Aorta (tissue), 5 donors: ENCODE data around the gene SLC9C1. TPM values are rescaled to one million over a fixed set of nuclear protein-coding genes. Genes with fewer than 3 reads are reported as not detected.

ENCODE experiments used
- ATAC-seq: fragments of 200-7000 bp; cut with Tn5 transposase; one replicate; pipeline ENCODE4 v1.9.1; 2022; ENCODE audit warnings: moderate library complexity; ENCODE audit not compliant: low FRiP score
- DNase-seq, 2 donors: peaks; one replicate each; pipeline ENCODE4 v3.0.0-alpha.2; 2020
- H3K27ac ChIP-seq, 2 donors: one replicate each; pipeline ENCODE4 v1.5.1; 2013; ENCODE audit warnings: low read length in 2 of 2, mild to moderate bottlenecking in 2 of 2, moderate library complexity in 2 of 2, control low read depth in 1 of 2, inconsistent platforms in 1 of 2, low read depth in 1 of 2
- H3K27me3 ChIP-seq, 2 donors: one replicate each; pipeline ENCODE4 v1.6.1; 2013; ENCODE audit warnings: control low read depth in 1 of 2, low read length in 1 of 2, mild to moderate bottlenecking in 1 of 2, moderate library complexity in 1 of 2; ENCODE audit not compliant: insufficient read depth in 2 of 2, control insufficient read depth in 1 of 2
- H3K36me3 ChIP-seq, 2 donors: one replicate each; pipeline ENCODE4 v1.6.1; 2013; ENCODE audit warnings: control low read depth in 1 of 2, low read length in 1 of 2, mild to moderate bottlenecking in 1 of 2; ENCODE audit not compliant: insufficient read depth in 2 of 2, control insufficient read depth in 1 of 2
- H3K4me1 ChIP-seq, 2 donors: one replicate each; pipeline ENCODE4 v1.6.1; 2013; ENCODE audit warnings: low read length in 2 of 2, control low read depth in 1 of 2, mild to moderate bottlenecking in 1 of 2, moderate library complexity in 1 of 2; ENCODE audit not compliant: insufficient read depth in 2 of 2, control insufficient read depth in 1 of 2
- H3K4me3 ChIP-seq, 2 donors: one replicate each; pipeline ENCODE4 v1.5.1; 2013; ENCODE audit warnings: low read length in 2 of 2, control low read depth in 1 of 2, mild to moderate bottlenecking in 1 of 2
- H3K9me3 ChIP-seq: one replicate; pipeline ENCODE4 v1.6.1; 2013; ENCODE audit warnings: mild to moderate bottlenecking, low read length; ENCODE audit not compliant: control insufficient read depth
- WGBS, 2 donors: extraction: QIAGEN DNeasy Blood & Tissue Kit; methylation state at CpG; one replicate each; pipeline ENCODE4 v1.1.7; 2013; 5-methylcytosine and 5-hydroxymethylcytosine counted together
- intact Hi-C, 2 donors: fragments of 100-400 bp; cut with DNase I; formaldehyde crosslinking; loops; one replicate each; pipeline versions ENCODE4 v1.14.2 to v1.15.0; 2022
- polyA plus RNA-seq, 2 donors: library from polyadenylated mRNA; stranded (reverse); fragments of 200-250 nt; gene quantifications; one replicate each; pipeline ENCODE4 v1.2.3, GENCODE V29; 2013
- total RNA-seq, 2 donors: library from RNA; stranded (reverse); fragmentation: NEBNext Ultra II Directional; extraction: Animal tissue kit (Norgen Biotek cat#: 25700); gene quantifications; one replicate each; pipeline ENCODE4 v1.2.1, GENCODE V29; 2021
- donor health status: healthy with polysubstance abuse.
- donor health status: Bipolar disorder and iron deficiency.
- donor health status: DM: no; HTN: no; CAD: no.
- donor health status: DM: no; HTN: no; CAD: no.
- donor health status: DM: yes; HTN: yes; CAD: no.

Gene SLC9C1
- total and polyA plus RNA-seq, 4 donors = 0.29 to 0.81 TPM; not detected in 2

GRCh38 chr3:112253301-112253971 is 40.6 kb downstream of the SLC9C1 start:
- Histone ChIP-seq H3K9me3 (peaks cover 2% of the 10 kb centered on the region), H3K4me1 (no peaks in the 10 kb centered on the region), H3K4me3 (no peak overlapping the region), H3K36me3 (no peaks in the 10 kb centered on the region), H3K27ac (no peak overlapping the region), H3K27me3 (no peaks in the 10 kb centered on the region)
- DNase-seq = no peak
- WGBS, 2 donors = 83 to 84% methylated on average over 2 of the region's 2 CpGs
- ATAC-seq = no peak
- intact Hi-C loops = no loop called here

- Histone ChIP-seq H3K27ac (no peak overlapping the region), H3K27me3 (no peaks in the 10 kb centered on the region), H3K36me3 (no peaks in the 10 kb centered on the region), H3K4me3 (no peak overlapping the region), H3K4me1 (no peaks in the 10 kb centered on the region), H3K9me3 (peaks cover 2% of the 10 kb centered on the region)
- DNase-seq (no peak), ATAC-seq (no peak)
- intact Hi-C loops = no loop called here
- 86 to 90% methylated on average over 4 of the region's 4 CpGs for WGBS, 2 donors
Observed at GRCh38 chr3:112247900-112248299, 46.1 kb downstream of the SLC9C1 start.

GRCh38 chr3:112247350-112247749 is 46.7 kb downstream of the SLC9C1 start:
- peaks cover 2% of the 10 kb centered on the region for H3K9me3 ChIP-seq
- H3K36me3 ChIP-seq = no peaks in the 10 kb centered on the region
- 39 to 59% methylated on average over 2 of the region's 2 CpGs for WGBS, 2 donors
- intact Hi-C loops = no loop called here
- DNase-seq (no peak), ATAC-seq (no peak)
- H3K4me1 ChIP-seq = no peaks in the 10 kb centered on the region
- H3K4me3 ChIP-seq = no peak overlapping the region
- no peaks in the 10 kb centered on the region for H3K27me3 ChIP-seq
- H3K27ac ChIP-seq = no peak overlapping the region

GRCh38 chr3:112233083-112233482 is 60.9 kb downstream of the SLC9C1 start:
- H3K27me3 ChIP-seq = no peaks in the 10 kb centered on the region
- H3K4me1 ChIP-seq = no peaks in the 10 kb centered on the region
- intact Hi-C loops = no loop called here
- no peak overlapping the region for H3K27ac ChIP-seq
- H3K36me3 ChIP-seq = no peaks in the 10 kb centered on the region
- ATAC-seq (no peak), DNase-seq (no peak)
- H3K9me3 ChIP-seq = no peaks in the 10 kb centered on the region
- no peak overlapping the region for H3K4me3 ChIP-seq
- 73% methylated on average over 4 of the region's 4 CpGs for WGBS, 2 donors

- Histone ChIP-seq H3K27me3 (no peaks in the 10 kb centered on the region), H3K36me3 (no peaks in the 10 kb centered on the region), H3K9me3 (no peaks in the 10 kb centered on the region), H3K4me3 (no peak overlapping the region), H3K4me1 (no peaks in the 10 kb centered on the region), H3K27ac (no peak overlapping the region)
- 69 to 75% methylated on average over 3 of the region's 3 CpGs for WGBS, 2 donors
- intact Hi-C loops = no loop called here
- DNase-seq (no peak), ATAC-seq (no peak)
Observed at GRCh38 chr3:112231727-112232126, 62.3 kb downstream of the SLC9C1 start.

- Histone ChIP-seq H3K9me3 (peaks cover 3% of the 10 kb centered on the region), H3K27me3 (no peaks in the 10 kb centered on the region), H3K36me3 (no peaks in the 10 kb centered on the region), H3K27ac (no peak overlapping the region), H3K4me1 (no peaks in the 10 kb centered on the region), H3K4me3 (no peak overlapping the region)
- intact Hi-C loops = no loop called here
- DNase-seq (no peak), ATAC-seq (no peak)
- WGBS, 2 donors = 77 to 79% methylated on average over 1 of the region's 1 CpG
Observed at GRCh38 chr3:112230033-112230432, 64.0 kb downstream of the SLC9C1 start.

- intact Hi-C loops = no loop called here
- no peak for DNase-seq
- Histone ChIP-seq H3K4me3 (no peak overlapping the region), H3K36me3 (no peaks in the 10 kb centered on the region), H3K4me1 (no peaks in the 10 kb centered on the region), H3K9me3 (peaks cover 5% of the 10 kb centered on the region), H3K27ac (no peak overlapping the region), H3K27me3 (no peaks in the 10 kb centered on the region)
- no peak for ATAC-seq
- 64 to 74% methylated on average over 1 of the region's 1 CpG for WGBS, 2 donors
Observed at GRCh38 chr3:112228786-112229185, 65.2 kb downstream of the SLC9C1 start.

- Histone ChIP-seq H3K27me3 (no peaks in the 10 kb centered on the region), H3K36me3 (no peaks in the 10 kb centered on the region), H3K27ac (no peak overlapping the region), H3K4me1 (no peaks in the 10 kb centered on the region), H3K9me3 (no peaks in the 10 kb centered on the region), H3K4me3 (no peak overlapping the region)
- WGBS, 2 donors = 87 to 88% methylated on average over 3 of the region's 3 CpGs
- no peak for DNase-seq
- intact Hi-C loops = no loop called here
- no peak for ATAC-seq
Observed at GRCh38 chr3:112200317-112200666, 93.7 kb downstream of the SLC9C1 start.

- WGBS, 2 donors = 87% methylated on average over 5 of the region's 5 CpGs
- no peaks in the 10 kb centered on the region for H3K27me3 ChIP-seq
- H3K4me1 ChIP-seq = no peaks in the 10 kb centered on the region
- no peaks in the 10 kb centered on the region for H3K36me3 ChIP-seq
- H3K9me3 ChIP-seq = no peaks in the 10 kb centered on the region
- ATAC-seq (no peak), DNase-seq (no peak)
- intact Hi-C loops = no loop called here
- H3K27ac ChIP-seq = no peak overlapping the region
- no peak overlapping the region for H3K4me3 ChIP-seq
Observed at GRCh38 chr3:112199622-112200316, 94.2 kb downstream of the SLC9C1 start.
